ENCODE data around the gene CAMK1.
A peak's percentile ranks its signal among the peaks of the same experiment; 100 is the strongest.

The CAMK1 gene

DNA sequence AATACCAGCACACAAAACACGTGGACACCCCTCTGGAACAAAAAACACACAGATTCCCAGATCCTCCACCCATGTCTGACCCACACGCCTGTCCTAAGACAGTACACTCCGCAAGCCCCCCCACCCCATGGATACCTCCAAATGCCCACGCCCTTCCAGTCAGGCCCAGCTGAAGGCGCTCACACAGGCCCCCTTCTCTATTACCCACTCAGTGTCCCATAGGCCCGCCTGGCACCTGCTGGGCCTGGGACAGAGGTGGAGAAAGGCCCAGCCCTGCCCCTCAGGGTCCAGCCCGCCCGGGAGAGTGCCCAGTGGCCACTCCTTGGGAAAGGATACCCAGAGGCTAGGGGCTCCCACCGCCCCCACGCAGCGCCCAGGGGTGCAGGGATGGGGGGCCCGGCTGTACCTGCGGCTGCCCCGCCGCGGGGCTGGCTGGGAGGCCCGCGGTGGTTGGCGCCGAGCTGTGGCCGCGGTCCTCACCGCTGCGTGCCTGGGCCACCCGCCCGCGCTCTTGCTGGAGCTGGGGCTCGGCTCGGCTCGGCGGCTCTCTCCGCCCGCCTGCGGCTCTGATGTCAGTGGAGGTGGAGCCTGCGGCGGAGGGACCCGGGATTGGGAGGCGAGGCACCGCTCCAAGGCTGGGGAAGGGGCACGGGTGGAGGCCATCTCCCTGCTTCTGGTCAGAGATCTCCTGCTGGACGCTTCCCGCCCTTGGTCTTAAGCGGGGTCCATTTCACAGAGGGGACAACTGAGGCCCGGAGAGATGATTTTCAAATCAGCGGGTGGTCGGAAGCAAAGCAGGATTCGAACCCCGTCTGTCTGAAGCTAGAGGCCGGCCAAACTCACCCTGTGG, at the start of gene CAMK1:
CAMK1 (minus strand) TSS at position 522 of the 850 bp plus-strand sequence. CDS start 2,198 bp downstream, outside the sequence.
- peak; percentile 95 for DNase-seq (ENCODE audit: low spot score)

DNA sequence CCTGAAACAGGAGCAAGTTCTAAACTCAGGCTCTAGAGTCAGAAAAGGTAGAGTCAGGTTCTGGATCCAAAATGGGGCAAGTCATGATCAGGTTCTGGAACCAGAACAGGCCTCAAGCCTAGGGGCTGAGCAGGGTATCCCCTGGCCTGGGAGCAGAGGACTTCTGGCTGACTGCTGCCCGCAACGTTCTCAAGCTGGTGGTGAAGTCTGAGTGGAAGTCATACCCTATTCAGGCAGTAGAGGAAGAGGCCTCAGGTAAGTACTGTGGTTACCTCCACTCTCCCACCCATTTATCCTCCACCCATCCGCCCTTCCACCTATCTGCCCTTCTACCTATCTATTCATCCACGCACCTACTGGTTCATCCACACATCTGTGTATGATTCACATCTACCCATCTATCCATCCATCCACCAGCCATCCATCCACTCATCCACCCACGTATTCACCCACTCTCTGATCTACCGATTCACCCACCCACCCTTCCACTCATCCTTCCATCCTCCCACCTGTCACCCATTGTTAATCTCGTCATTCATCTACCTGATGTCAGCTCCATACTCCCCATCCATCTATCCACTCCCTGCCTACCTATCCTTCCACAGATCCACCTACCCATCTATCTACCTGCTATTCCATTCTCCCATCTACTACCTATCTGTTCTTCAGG, 49.1 kb upstream of the CAMK1 start:
- DNase-seq (ENCODE audit: low spot score): no peak

DNA sequence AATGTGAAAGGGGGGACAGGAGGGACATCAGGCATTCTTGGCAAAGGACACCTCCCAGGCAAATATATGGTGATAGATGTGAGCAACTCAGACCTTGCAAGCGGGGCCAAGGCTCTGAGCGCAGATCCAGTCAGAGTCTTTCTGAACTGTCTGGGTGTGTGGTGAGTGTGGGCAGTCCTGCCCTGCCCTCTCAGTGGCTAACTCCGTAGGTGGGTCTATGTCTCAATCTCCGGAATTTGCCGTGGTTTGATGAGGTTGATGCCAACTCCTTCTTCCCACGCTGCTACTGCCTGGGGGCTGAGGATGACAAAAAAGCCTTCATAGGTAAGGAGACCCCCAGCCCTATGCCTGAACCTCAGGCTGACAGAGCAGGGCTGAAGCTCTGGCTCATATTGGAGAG, 47.7 kb upstream of the CAMK1 start:
- no peak for DNase-seq (ENCODE audit: low spot score)

GRCh38 chr3:9815986-9816385, 46.2 kb upstream of the CAMK1 start:
- no peak for DNase-seq (ENCODE audit: low spot score)

GRCh38 chr3:9812870-9813483, 43.2 kb upstream of the CAMK1 start:
- DNase-seq (ENCODE audit: low spot score): no peak

DNA sequence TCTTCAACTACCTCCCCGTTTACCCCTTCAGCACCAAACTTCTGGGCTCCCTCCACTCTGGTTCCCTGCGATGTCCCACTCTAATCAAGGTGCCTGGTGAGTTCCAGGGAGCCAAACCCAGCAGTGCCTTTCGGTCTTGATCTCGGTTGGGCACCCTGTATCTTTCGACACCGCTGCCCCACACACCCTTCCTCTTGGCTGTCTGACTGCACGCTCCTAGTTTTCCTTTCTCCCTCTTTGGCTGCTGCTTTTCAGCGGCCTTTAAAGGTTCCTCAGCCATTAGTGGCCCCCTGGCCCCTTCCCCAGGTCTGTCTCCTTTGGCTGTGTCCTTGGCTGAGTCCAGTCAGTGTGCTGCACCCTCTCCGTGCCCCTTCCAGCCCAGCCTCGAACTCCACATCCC, 41.1 kb upstream of the CAMK1 start:
- peak; percentile 35 for DNase-seq (ENCODE audit: low spot score)

GRCh38 chr3:9810433-9810770, 40.7 kb upstream of the CAMK1 start:
- DNase-seq (ENCODE audit: low spot score): no peak

- DNase-seq (ENCODE audit: low spot score): peak; percentile 94
Measured at GRCh38 chr3:9809615-9810432, 40.1 kb upstream of the CAMK1 start, which contains the start of gene TTLL3. TSS of gene TTLL3 (plus strand) at chr3:9810262. CDS start at chr3:9810662, 400 bp downstream.

- no peak for DNase-seq (ENCODE audit: low spot score)
Measured at GRCh38 chr3:9809239-9809614, 39.5 kb upstream of the CAMK1 start.

GRCh38 chr3:9808345-9809037, 38.7 kb upstream of the CAMK1 start:
- peak; percentile 52 for DNase-seq (ENCODE audit: low spot score)

- no peak for DNase-seq (ENCODE audit: low spot score)
Measured at GRCh38 chr3:9807981-9808344, 38.2 kb upstream of the CAMK1 start.

GRCh38 chr3:9806688-9807589, 37.2 kb upstream of the CAMK1 start:
- no peak for DNase-seq (ENCODE audit: low spot score)

DNA sequence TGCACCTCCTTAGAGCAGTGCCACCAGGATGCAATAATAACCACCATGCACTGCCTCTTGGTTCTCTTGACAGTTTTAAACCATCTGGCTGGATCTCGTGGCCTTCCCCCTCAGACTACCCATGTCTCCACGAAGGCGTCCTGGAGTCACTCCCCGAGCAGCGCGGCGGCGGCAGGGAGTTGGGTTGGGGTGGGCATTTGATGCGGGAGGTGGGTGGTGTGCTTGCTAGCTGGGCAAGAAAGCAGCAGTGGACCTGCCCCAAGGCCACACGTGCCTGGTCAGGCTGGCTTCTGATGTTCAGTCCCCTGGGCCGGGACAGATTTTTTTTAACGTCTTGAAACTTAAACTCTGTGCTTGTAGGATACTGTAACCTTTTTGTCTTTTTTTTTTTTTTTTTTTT, 36.4 kb upstream of the CAMK1 start:
- no peak for DNase-seq (ENCODE audit: low spot score)

DNA sequence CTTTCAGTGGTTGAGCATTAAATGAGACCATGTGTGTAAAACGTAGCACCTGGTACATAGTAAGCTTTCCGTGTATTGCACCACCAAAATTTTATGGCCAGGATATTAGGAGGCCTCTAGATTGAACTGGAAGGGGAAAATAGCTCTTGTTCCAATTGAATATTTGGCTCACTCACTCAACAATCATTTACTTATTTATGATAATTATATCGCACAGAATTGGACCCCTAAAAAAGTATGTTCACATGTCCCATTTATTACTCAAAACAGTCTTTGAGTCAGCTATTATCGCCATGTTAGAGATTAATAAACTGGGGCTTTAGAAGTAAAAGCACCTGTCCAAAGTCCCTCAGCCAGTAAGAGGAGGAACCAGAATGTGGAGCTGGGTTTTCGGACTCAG, 35.2 kb upstream of the CAMK1 start:
- no peak for DNase-seq (ENCODE audit: low spot score)

DNA sequence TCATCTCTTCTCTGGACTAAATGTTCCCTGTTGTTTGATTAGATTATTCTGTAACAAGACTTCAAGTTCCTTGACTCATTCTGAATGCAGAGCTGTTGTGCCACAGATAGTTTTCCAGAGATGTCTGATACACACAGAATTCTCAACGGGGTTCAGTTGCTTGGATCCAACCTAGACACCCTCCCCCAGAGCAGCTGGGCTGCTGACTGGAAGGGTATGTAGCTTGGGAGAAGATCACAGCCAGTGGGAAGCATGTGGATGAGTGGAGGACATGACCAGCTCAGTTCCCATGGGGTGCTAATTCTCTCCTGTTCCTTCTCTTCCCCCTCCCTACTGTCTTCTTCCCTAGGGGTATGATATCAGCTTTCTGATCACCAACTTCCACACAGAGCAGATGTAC, 33.7 kb upstream of the CAMK1 start:
- DNase-seq (ENCODE audit: low spot score): no peak

- DNase-seq (ENCODE audit: low spot score): no peak
Measured at GRCh38 chr3:9800529-9800928, 30.8 kb upstream of the CAMK1 start.

GRCh38 chr3:9797196-9797945, 27.6 kb upstream of the CAMK1 start:
- DNase-seq (ENCODE audit: low spot score): no peak

DNA sequence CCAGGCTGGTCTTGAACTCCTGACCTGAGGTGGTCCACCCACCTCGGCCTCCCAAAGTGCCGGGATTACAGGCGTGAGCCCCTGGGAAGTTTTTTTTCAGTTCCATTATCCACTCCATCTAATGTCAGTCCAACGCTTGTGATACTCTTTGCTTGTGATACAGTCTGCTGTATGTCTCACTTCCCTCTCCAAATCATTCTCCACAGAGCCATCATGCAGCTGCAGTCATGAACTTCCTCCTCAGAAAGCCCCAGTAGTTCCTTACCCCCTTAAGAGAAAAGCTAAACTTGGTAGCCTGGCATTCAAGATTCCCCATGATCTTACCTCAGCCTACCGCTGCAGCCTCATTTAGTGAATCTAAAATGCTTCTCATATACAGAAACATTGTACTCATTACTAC, 25.5 kb upstream of the CAMK1 start:
- no peak for DNase-seq (ENCODE audit: low spot score)

- no peak for DNase-seq (ENCODE audit: low spot score)
Measured at GRCh38 chr3:9794400-9794799, 24.7 kb upstream of the CAMK1 start.

All from GM03348 (cell line).